Endothelial cell (in vitro differentiated cells): Measurements from ENCODE around the gene NMNAT3. TPM values are rescaled to one million over a fixed set of nuclear protein-coding genes. Genes with fewer than 3 reads are reported as not detected.

Experiments
- DNase-seq: peaks from one replicate; pipeline ENCODE4 v3.0.0; 2021; ENCODE audit warnings: low spot score
- H3K27ac Mint-ChIP-seq: one replicate; pipeline ENCODE4 v1.8.0; 2021; ENCODE audit warnings: mixed read lengths, inconsistent platforms; ENCODE audit not compliant: unreplicated experiment
- H3K27me3 Mint-ChIP-seq: one replicate; pipeline ENCODE4 v1.8.0; 2021; ENCODE audit warnings: mild to moderate bottlenecking, moderate library complexity, mixed read lengths, inconsistent platforms; ENCODE audit not compliant: unreplicated experiment
- H3K36me3 Mint-ChIP-seq: one replicate; pipeline ENCODE4 v1.8.0; 2021; ENCODE audit warnings: mild to moderate bottlenecking, low read depth, mixed read lengths, inconsistent platforms; ENCODE audit not compliant: unreplicated experiment
- H3K4me1 Mint-ChIP-seq: one replicate; pipeline ENCODE4 v1.8.0; 2021; ENCODE audit warnings: mild to moderate bottlenecking, mixed read lengths, inconsistent platforms; ENCODE audit not compliant: unreplicated experiment
- H3K4me3 Mint-ChIP-seq: one replicate; pipeline ENCODE4 v1.8.0; 2021; ENCODE audit warnings: mild to moderate bottlenecking, mixed read lengths, inconsistent platforms; ENCODE audit not compliant: unreplicated experiment
- H3K9me3 Mint-ChIP-seq: one replicate; pipeline ENCODE4 v1.8.0; 2021; ENCODE audit warnings: mixed read lengths, inconsistent platforms; ENCODE audit not compliant: unreplicated experiment
- total RNA-seq: library from RNA; stranded (reverse); fragmentation: NEBNext Ultra II Directional; extraction: Animal tissue kit (Norgen Biotek cat#: 25700); gene quantifications from one replicate; pipeline ENCODE4 v1.2.1, GENCODE V29; 2021; ENCODE audit not compliant: unreplicated experiment
- TF ChIP-seq, protein P1 (sequence below): fragments of 200-600 bp; sonication (generic); IDR thresholded peaks from one replicate; pipeline ENCODE4 v1.5.0; 2021; ENCODE audit warnings: antibody characterized with exemption; ENCODE audit not compliant: unreplicated experiment

Gene NMNAT3
- total RNA-seq, 1 donor from 2014 or later = 0.62 TPM

DNA sequence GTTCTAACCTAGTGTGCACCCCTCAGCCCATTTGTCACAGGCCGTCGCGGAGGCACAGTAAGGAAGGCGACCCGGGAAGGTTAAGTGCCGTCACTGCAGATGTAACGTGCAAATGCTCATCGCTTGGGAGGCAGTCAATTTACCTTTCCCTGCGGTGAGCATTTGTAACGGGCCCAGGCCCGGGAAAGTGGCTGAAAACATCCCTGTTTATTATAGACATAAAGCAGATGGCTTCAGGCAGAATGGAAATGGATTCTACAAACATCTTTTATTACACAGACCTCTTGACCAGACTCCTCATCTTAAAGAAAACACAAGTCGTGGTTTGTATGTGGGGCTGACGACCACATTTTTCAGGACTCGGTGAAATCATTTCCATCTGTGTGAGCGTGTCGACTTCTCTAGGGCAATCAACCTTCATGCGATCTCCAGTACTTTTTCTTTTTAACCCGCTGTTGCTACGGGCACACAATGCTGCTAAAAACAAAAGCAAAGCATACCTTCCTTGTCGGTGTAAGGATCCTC, 43.6 kb downstream of the NMNAT3 start:
- TF ChIP-seq, protein P1, sequence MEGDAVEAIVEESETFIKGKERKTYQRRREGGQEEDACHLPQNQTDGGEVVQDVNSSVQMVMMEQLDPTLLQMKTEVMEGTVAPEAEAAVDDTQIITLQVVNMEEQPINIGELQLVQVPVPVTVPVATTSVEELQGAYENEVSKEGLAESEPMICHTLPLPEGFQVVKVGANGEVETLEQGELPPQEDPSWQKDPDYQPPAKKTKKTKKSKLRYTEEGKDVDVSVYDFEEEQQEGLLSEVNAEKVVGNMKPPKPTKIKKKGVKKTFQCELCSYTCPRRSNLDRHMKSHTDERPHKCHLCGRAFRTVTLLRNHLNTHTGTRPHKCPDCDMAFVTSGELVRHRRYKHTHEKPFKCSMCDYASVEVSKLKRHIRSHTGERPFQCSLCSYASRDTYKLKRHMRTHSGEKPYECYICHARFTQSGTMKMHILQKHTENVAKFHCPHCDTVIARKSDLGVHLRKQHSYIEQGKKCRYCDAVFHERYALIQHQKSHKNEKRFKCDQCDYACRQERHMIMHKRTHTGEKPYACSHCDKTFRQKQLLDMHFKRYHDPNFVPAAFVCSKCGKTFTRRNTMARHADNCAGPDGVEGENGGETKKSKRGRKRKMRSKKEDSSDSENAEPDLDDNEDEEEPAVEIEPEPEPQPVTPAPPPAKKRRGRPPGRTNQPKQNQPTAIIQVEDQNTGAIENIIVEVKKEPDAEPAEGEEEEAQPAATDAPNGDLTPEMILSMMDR = no peak
- no peaks in the 10 kb centered on the region for H3K27me3 Mint-ChIP-seq

DNA sequence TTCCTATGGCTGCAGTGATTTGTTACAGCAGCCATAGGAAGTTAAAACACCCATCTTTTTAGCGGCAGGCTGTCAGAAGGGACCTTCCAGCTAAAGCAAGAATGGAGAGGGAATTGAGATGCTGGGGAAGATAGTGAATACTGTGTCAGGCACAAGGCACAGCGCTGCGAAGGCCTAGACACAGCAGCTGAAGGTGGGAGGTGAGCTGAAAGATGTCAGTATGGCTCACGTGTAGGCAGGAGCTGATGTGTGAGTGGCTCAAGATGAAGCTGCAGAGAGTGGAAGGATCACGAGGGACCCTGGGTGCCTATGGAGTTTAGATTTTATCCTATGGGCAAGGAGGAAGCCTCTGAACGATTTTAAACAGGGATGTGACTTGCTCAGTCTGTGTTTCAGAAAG, 44.3 kb downstream of the NMNAT3 start:
- no peak overlapping the region for H3K27ac Mint-ChIP-seq
- H3K9me3 Mint-ChIP-seq = no peaks in the 10 kb centered on the region
- H3K4me3 Mint-ChIP-seq = no peak overlapping the region
- peaks cover 19% of the 10 kb centered on the region for H3K4me1 Mint-ChIP-seq
- no peaks in the 10 kb centered on the region for H3K36me3 Mint-ChIP-seq
- no peak for DNase-seq
- TF ChIP-seq, protein P1 = no peak
- no peaks in the 10 kb centered on the region for H3K27me3 Mint-ChIP-seq

More for the DNA sequence above, 43.6 kb downstream of the NMNAT3 start:
- Mint-ChIP-seq H3K4me1 (peaks cover 13% of the 10 kb centered on the region), H3K36me3 (no peaks in the 10 kb centered on the region), H3K4me3 (no peak overlapping the region), H3K27ac (no peak overlapping the region), H3K9me3 (no peaks in the 10 kb centered on the region)
- DNase-seq = no peak

DNA sequence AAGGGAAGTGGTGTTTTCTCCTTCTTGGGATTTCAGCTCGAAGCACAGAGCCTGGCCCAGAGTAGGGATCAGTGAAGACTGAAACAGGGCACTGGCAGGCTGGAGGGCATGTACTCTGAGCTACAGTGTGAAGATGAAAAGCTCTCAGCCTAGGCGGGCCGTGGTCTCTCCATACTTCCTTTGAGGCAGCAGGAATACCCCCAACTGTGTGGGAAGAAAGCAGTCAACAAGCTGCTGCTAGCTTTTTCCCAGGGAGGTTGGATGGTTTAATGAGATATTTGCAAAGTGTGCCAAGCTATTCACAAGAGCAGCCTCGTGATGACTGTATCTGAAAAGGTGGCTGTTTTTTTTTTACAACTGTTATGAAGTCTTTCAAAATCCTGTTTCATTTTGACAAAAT, 47.2 kb downstream of the NMNAT3 start:
- TF ChIP-seq, protein P1 = no peak
- no peak overlapping the region for H3K4me3 Mint-ChIP-seq
- H3K4me1 Mint-ChIP-seq = peaks cover 21% of the 10 kb centered on the region
- no peak overlapping the region for H3K27ac Mint-ChIP-seq
- no peaks in the 10 kb centered on the region for H3K9me3 Mint-ChIP-seq
- H3K36me3 Mint-ChIP-seq = no peaks in the 10 kb centered on the region
- H3K27me3 Mint-ChIP-seq = no peaks in the 10 kb centered on the region
- DNase-seq = no peak

DNA sequence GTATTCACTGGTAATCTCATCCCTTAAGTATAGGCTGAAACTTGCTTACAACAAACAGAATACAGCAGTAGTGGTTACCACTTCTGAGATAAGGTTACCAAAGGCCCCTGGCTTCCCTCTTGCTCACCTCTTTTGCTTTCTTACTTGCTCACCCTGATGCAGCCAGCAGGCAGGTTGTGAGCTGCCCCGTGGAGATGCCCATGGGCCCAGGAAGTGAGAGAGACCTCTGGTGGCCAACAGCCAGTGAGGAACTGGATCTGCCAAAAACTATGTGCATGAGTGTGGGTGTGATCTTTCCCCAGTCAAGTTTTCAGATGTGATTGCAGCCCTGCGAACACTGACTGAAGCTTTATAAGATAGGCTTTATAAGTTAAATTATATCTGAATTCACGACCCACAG, 48.7 kb downstream of the NMNAT3 start:
- TF ChIP-seq, protein P1 = no peak
- DNase-seq = no peak
- H3K9me3 Mint-ChIP-seq = no peaks in the 10 kb centered on the region

DNA sequence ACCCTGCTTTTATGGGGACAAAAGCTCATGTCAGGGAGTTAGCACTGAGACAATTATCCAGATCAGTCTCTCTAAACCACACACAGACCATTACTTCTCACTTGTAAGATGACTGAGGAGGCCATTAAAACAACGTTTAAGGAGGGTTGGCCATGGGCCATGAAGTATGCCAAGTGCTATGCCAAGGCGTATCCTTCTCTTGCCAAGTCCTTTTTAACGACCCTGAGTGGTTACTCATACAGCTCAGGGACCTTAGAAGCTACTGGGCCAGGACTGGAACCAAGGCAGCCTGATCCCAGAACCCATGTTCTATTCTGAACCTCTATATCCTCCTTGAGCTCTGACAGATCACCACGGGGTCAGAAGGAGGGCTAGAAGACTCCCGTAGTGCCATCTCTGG, 50.0 kb downstream of the NMNAT3 start:
- DNase-seq = no peak

More for the DNA sequence above, 48.7 kb downstream of the NMNAT3 start:
- Mint-ChIP-seq H3K27me3 (no peaks in the 10 kb centered on the region), H3K27ac (no peak overlapping the region), H3K36me3 (no peaks in the 10 kb centered on the region), H3K4me3 (no peak overlapping the region), H3K4me1 (peaks cover 21% of the 10 kb centered on the region)

More for the DNA sequence above, 50.0 kb downstream of the NMNAT3 start:
- Mint-ChIP-seq H3K27ac (no peak overlapping the region), H3K36me3 (no peaks in the 10 kb centered on the region), H3K9me3 (no peaks in the 10 kb centered on the region), H3K4me1 (peaks cover 21% of the 10 kb centered on the region), H3K4me3 (no peak overlapping the region), H3K27me3 (no peaks in the 10 kb centered on the region)
- TF ChIP-seq, protein P1 = no peak
